ENCODE measurements around the gene OR2M5. TPM values are rescaled to one million over a fixed set of nuclear protein-coding genes. Genes with fewer than 3 reads are reported as not detected.

Gene OR2M5
- total and polyA plus RNA-seq, 11 donors = not detected

DNA sequence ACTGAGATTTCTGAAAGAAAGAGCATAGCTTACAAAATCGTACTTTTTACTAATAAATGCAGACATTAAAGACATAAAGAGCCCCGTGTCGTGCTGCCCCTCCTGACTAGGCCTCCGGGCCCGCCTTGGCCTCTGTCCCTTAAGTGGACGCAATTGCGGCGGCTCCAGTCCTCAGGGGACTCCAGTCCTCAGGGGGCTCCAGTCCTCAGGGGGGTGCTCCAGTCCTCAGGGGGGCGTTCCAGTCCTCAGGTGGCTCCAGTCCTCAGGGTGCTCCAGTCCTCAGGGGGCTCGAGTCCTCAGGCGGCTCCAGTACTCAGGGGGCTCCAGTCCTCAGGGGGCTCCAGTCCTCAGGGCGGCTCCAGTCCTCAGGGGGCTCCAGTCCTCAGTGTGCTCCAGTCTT, 19.1 kb downstream of the OR2M5 start:
- no peak overlapping the region for H3K27ac ChIP-seq
- TF ChIP-seq, protein P1, sequence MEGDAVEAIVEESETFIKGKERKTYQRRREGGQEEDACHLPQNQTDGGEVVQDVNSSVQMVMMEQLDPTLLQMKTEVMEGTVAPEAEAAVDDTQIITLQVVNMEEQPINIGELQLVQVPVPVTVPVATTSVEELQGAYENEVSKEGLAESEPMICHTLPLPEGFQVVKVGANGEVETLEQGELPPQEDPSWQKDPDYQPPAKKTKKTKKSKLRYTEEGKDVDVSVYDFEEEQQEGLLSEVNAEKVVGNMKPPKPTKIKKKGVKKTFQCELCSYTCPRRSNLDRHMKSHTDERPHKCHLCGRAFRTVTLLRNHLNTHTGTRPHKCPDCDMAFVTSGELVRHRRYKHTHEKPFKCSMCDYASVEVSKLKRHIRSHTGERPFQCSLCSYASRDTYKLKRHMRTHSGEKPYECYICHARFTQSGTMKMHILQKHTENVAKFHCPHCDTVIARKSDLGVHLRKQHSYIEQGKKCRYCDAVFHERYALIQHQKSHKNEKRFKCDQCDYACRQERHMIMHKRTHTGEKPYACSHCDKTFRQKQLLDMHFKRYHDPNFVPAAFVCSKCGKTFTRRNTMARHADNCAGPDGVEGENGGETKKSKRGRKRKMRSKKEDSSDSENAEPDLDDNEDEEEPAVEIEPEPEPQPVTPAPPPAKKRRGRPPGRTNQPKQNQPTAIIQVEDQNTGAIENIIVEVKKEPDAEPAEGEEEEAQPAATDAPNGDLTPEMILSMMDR (IDR thresholded peaks at IDR 0.05) = no peak
- TF ChIP-seq POLR2A (IDR thresholded peaks at IDR 0.05) = no peak
- peaks cover 0 to 10% (median 0%) of the 10 kb centered on the region in 12 donors for H3K9me3 ChIP-seq
- DNase-seq = no peak
- no peaks in the 10 kb centered on the region for H3K27me3 ChIP-seq
- H3K4me3 ChIP-seq = no peak overlapping the region
- WGBS, 4 donors = 77 to 81% (median 80%) methylated on average over 9 to 12 of the region's 12 CpGs
- ATAC-seq = no peak
- intact Hi-C loops (cut with DNase I) = no loop called here
- no peaks in the 10 kb centered on the region for H3K36me3 ChIP-seq
- H3K4me1 ChIP-seq = no peaks in the 10 kb centered on the region

DNA sequence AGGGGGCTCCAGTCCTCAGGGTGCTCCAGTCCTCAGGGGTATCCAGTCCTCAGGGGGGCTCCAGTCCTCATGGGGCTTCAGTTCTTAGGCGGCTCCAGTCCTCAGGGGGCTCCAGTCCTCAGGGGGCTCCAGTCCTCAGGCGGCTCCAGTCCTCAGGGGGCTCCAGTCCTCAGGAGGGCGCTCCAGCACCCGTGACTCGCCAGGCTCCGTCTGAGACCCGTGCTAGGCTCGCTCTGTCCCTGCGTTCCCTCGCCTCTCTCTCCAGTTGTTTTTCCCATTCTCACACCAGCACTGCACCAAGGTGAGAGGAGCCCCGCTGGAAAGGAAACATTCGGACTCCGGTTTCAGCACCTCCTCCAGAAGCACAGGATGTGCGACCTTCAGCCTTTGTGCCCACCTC, 20.2 kb downstream of the OR2M5 start:
- DNase-seq = no peak
- H3K4me3 ChIP-seq = no peak overlapping the region
- TF ChIP-seq, protein P1 (IDR thresholded peaks at IDR 0.05) = no peak
- TF ChIP-seq POLR2A (IDR thresholded peaks at IDR 0.05) = no peak
- no peaks in the 10 kb centered on the region for H3K36me3 ChIP-seq
- peaks cover 0 to 10% (median 0%) of the 10 kb centered on the region in 12 donors for H3K9me3 ChIP-seq
- H3K4me1 ChIP-seq = no peaks in the 10 kb centered on the region
- WGBS, 4 donors = 87 to 94% (median 89%) methylated on average over 14 of the region's 14 CpGs
- H3K27me3 ChIP-seq = no peaks in the 10 kb centered on the region
- ATAC-seq = no peak
- intact Hi-C loops (cut with DNase I) = no loop called here
- H3K27ac ChIP-seq = no peak overlapping the region

DNA sequence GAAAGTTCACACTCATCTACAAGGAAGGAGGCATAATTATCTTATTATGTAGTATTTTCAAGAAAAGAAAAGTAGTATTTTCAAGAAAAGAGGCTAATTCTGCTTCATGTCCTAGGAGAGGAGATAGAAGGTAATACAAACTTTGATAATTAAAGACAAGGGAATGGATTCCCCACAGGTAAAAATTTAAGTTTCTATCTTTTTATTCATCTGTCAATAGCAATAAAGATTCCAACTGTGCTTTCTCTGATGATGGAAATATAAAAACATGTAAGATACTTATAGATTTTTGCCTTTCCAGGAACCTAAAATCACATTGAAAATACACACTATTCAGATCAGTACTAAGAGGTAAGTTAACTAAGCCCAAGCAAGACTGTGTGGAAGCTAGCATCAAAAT, 29.6 kb downstream of the OR2M5 start, which contains the start of gene OR2M2:
OR2M2 (plus strand) TSS at position 301 of the 400 bp plus-strand sequence. CDS start 5,165 bp downstream, outside the sequence.
- no peak within 1 kb of the TSS for H3K4me3 ChIP-seq
- H3K27ac ChIP-seq = no peak within 1 kb of the TSS
- TF ChIP-seq, protein P1 (IDR thresholded peaks at IDR 0.05) = no peak
- no peak for TF ChIP-seq POLR2A (IDR thresholded peaks at IDR 0.05)
- H3K36me3 ChIP-seq = no peaks in the 10 kb centered on the region
- intact Hi-C loops (cut with DNase I) = no loop called here
- no peaks in the 10 kb centered on the region for H3K27me3 ChIP-seq
- ATAC-seq (no peak), DNase-seq (no peak)
- H3K9me3 ChIP-seq = no peaks in the 10 kb centered on the region
- H3K4me1 ChIP-seq = no peaks in the 10 kb centered on the region

DNA sequence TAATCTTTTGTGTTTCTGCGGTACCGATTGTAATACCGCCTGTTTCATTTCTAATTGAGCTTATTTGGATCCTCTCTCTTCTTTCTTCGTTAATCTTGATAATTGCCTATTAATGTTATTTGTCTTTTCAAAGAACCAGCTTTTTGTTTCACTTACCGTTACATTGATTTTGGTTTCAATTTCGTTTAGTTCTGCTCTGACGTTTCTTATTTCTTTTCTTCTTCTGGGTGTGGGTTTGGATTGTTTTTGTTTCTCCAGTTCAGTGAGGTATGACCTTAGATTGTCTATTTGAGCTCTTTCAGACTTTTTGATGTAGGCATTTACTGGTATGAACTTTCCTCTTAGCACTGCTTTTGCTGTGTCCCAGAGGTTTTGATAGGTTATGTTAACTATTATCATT, 39.0 kb downstream of the OR2M5 start:
- intact Hi-C loops (cut with DNase I) = no loop called here
- H3K27ac ChIP-seq = no peak overlapping the region
- DNase-seq = no peak
- TF ChIP-seq, protein P1 (IDR thresholded peaks at IDR 0.05) = no peak
- no peak for TF ChIP-seq POLR2A (IDR thresholded peaks at IDR 0.05)
- no peak for ATAC-seq
- no peaks in the 10 kb centered on the region for H3K4me1 ChIP-seq
- 60 to 72% (median 65%) methylated on average over 7 of the region's 7 CpGs for WGBS, 4 donors
- H3K9me3 ChIP-seq = peaks cover 0 to 11% (median 2%) of the 10 kb centered on the region in 12 donors
- H3K27me3 ChIP-seq = no peaks in the 10 kb centered on the region
- no peaks in the 10 kb centered on the region for H3K36me3 ChIP-seq
- H3K4me3 ChIP-seq = no peak overlapping the region

Data from heart left ventricle (tissue), 16 donors.